Tibial nerve (tissue), 4 donors: ENCODE data around the gene FSD1.

Source experiments
- EP300 ChIP-seq, 2 donors: sonication (generic); formaldehyde crosslinking; IDR thresholded peaks; one replicate each; pipeline ENCODE4 v1.6.1; 2017; ENCODE audit warnings: antibody characterized with exemption in 2 of 2, mild to moderate bottlenecking in 1 of 2
- POLR2A ChIP-seq, 2 donors: fragments of 450-650 bp; IDR thresholded peaks; one replicate each; pipeline ENCODE4 v1.6.1; 2017; ENCODE audit warnings: antibody characterized with exemption in 2 of 2, mild to moderate bottlenecking in 2 of 2, moderate library complexity in 2 of 2
- TF ChIP-seq, protein P1 (sequence below), 5 experiments: fragments of 200-600 bp in 3 of 5; fragments of 450-650 bp in 2 of 5; sonication (generic) in 3 of 5; IDR thresholded peaks; one replicate each; pipeline ENCODE4 v1.5.1; 2016 to 2019; ENCODE audit warnings: antibody characterized with exemption in 5 of 5, mild to moderate bottlenecking in 3 of 5, moderate library complexity in 2 of 5

DNA sequence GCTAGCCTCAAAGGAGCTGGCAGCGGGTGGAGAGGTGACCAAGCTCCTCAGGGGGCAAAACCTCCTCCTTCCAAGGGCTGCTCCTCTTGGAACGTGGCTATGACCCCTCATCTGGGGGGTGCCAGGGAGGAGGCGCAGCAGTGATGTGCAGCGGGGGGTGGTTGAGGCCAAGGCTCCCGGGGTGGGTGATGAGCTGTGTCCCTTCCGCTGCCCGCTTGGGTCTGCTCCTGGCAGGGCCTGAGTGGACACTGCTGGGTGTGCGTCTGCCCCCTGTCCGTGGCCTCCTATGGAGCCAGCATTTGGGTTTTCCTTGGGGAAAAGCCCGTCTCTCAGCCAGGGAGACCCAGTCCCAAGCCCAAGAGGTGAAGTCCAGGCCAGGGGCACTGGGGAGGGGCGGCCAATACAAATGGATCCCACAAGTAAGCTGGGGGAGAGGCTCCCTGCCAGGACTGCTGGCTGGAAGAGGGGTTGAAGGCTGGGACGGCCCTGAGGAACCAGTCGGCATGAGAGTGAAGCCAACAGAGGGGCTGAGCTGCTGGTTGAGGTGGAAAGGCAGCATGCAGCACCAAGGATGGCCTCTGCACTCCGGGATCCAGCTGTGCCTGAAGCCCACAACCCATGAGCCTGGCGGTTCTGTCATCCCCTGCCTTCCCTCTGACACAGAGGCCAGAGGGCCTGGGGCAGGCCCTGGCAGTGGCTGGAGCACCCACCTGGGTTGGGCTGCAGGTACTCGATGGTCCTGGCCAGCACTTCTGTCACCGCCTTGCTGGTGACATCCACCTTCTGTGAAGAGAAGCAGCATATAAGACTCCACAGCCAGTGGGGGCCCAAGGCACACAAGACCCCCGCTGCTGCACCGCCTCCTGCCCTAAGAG lies 61.6 kb downstream of the FSD1 start:
- TF ChIP-seq, protein P1, sequence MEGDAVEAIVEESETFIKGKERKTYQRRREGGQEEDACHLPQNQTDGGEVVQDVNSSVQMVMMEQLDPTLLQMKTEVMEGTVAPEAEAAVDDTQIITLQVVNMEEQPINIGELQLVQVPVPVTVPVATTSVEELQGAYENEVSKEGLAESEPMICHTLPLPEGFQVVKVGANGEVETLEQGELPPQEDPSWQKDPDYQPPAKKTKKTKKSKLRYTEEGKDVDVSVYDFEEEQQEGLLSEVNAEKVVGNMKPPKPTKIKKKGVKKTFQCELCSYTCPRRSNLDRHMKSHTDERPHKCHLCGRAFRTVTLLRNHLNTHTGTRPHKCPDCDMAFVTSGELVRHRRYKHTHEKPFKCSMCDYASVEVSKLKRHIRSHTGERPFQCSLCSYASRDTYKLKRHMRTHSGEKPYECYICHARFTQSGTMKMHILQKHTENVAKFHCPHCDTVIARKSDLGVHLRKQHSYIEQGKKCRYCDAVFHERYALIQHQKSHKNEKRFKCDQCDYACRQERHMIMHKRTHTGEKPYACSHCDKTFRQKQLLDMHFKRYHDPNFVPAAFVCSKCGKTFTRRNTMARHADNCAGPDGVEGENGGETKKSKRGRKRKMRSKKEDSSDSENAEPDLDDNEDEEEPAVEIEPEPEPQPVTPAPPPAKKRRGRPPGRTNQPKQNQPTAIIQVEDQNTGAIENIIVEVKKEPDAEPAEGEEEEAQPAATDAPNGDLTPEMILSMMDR (IDR thresholded peaks at IDR 0.05) = no peak
- TF ChIP-seq POLR2A (IDR thresholded peaks at IDR 0.05) (no peak), EP300 (IDR thresholded peaks at IDR 0.05) (no peak)
